OCI-LY1 (cell line): ENCODE measurements around the gene GABRA5.

Experiments
- H2AFZ ChIP-seq: fragments of 200-600 bp; sonication (generic), shearing (Covaris generic); 2 replicates; pipeline ENCODE4 v1.6.0; 2014; ENCODE audit warnings: antibody characterized with exemption, mild to moderate bottlenecking, low read length
- H3F3A ChIP-seq: fragments of 200-600 bp; sonication (generic), shearing (Covaris generic); 2 replicates; pipeline ENCODE4 v1.6.0; 2014; ENCODE audit warnings: mild to moderate bottlenecking, antibody characterized with exemption, low read length, moderate library complexity; ENCODE audit not compliant: insufficient read depth
- H3K27ac ChIP-seq: fragments of 200-600 bp; sonication (generic); 2 replicates; pipeline ENCODE4 v1.5.1; 2014; ENCODE audit warnings: low read length, mixed run types, mild to moderate bottlenecking, low read depth; ENCODE audit not compliant: poor library complexity, severe bottlenecking
- H3K27me3 ChIP-seq: fragments of 200-600 bp; sonication (generic); 2 replicates; pipeline ENCODE4 v1.6.0; 2014; ENCODE audit warnings: antibody characterized with exemption, mild to moderate bottlenecking, low read length, moderate library complexity; ENCODE audit not compliant: insufficient read depth
- H3K36me3 ChIP-seq: fragments of 200-600 bp; sonication (generic); 2 replicates; pipeline ENCODE4 v1.6.1; 2014; ENCODE audit warnings: mild to moderate bottlenecking, antibody characterized with exemption, low read length, moderate library complexity, mixed read lengths; ENCODE audit not compliant: insufficient read depth
- H3K4me1 ChIP-seq: fragments of 200-600 bp; sonication (generic); 2 replicates; pipeline ENCODE4 v1.5.1; 2014; ENCODE audit warnings: mild to moderate bottlenecking, low read length, moderate library complexity; ENCODE audit not compliant: insufficient read depth, severe bottlenecking
- H3K4me2 ChIP-seq: fragments of 200-600 bp; sonication (generic), shearing (Covaris generic); 2 replicates; pipeline ENCODE4 v1.6.1; 2014; ENCODE audit warnings: low read length
- H3K4me3 ChIP-seq: fragments of 200-600 bp; sonication (generic); 2 replicates; pipeline ENCODE4 v1.5.1; 2014; ENCODE audit warnings: low read length, low read depth, mild to moderate bottlenecking, mixed read lengths; ENCODE audit not compliant: poor library complexity, severe bottlenecking
- H3K79me2 ChIP-seq: fragments of 200-600 bp; shearing (Covaris generic); 2 replicates; pipeline ENCODE4 v1.6.1; 2016; ENCODE audit warnings: mixed run types, low read length, mixed read lengths; ENCODE audit not compliant: insufficient read depth
- H3K9ac ChIP-seq: fragments of 200-600 bp; sonication (generic), shearing (Covaris generic); 2 replicates; pipeline ENCODE4 v1.6.1; 2014; ENCODE audit warnings: mild to moderate bottlenecking, low read length, mixed read lengths
- H3K9me2 ChIP-seq: fragments of 200-600 bp; sonication (generic), shearing (Covaris generic); 2 replicates; pipeline ENCODE4 v1.6.1; 2014; ENCODE audit warnings: low read depth, mild to moderate bottlenecking, low read length, mixed read lengths
- H3K9me3 ChIP-seq: fragments of 200-600 bp; shearing (Covaris generic); 2 replicates; pipeline ENCODE4 v1.6.1; 2014; ENCODE audit warnings: low read length, mixed read lengths
- H4K20me1 ChIP-seq: fragments of 200-600 bp; sonication (generic), shearing (Covaris generic); 2 replicates; pipeline ENCODE4 v1.6.0; 2016; ENCODE audit warnings: mild to moderate bottlenecking, low read length; ENCODE audit not compliant: insufficient read depth
- EZH2 ChIP-seq: fragments of 200-600 bp; sonication (generic), shearing (Covaris generic); IDR thresholded peaks from 2 replicates; pipeline ENCODE4 v1.8.0; 2017; ENCODE audit warnings: borderline replicate concordance, mixed run types, mild to moderate bottlenecking, antibody characterized with exemption, low read length, moderate library complexity, mixed read lengths
- TF ChIP-seq, protein P1 (sequence below): fragments of 200-600 bp; sonication (generic), shearing (Covaris generic); IDR thresholded peaks from 2 replicates; pipeline ENCODE4 v1.5.1; 2017; ENCODE audit warnings: mild to moderate bottlenecking, antibody characterized with exemption, low read length, moderate library complexity, mixed read lengths

GABRA5 gene

GRCh38 chr15:26838742-26839460, 28.0 kb upstream of the GABRA5 start:
- Histone ChIP-seq H3K9ac (no peak overlapping the region), H3K9me2 (no peaks in the 10 kb centered on the region), H3K79me2 (no peaks in the 10 kb centered on the region), H3K27ac (no peak overlapping the region), H3K27me3 (no peaks in the 10 kb centered on the region), H3K4me2 (no peak overlapping the region), H3F3A (no peaks in the 10 kb centered on the region), H3K4me1 (no peaks in the 10 kb centered on the region), H3K9me3 (peaks cover 3% of the 10 kb centered on the region; the same call in 1 of the 2 replicates), H2AFZ (no peak overlapping the region), H4K20me1 (no peaks in the 10 kb centered on the region), H3K4me3 (no peak overlapping the region), H3K36me3 (no peaks in the 10 kb centered on the region)
- no peak for TF ChIP-seq EZH2
- TF ChIP-seq, protein P1, sequence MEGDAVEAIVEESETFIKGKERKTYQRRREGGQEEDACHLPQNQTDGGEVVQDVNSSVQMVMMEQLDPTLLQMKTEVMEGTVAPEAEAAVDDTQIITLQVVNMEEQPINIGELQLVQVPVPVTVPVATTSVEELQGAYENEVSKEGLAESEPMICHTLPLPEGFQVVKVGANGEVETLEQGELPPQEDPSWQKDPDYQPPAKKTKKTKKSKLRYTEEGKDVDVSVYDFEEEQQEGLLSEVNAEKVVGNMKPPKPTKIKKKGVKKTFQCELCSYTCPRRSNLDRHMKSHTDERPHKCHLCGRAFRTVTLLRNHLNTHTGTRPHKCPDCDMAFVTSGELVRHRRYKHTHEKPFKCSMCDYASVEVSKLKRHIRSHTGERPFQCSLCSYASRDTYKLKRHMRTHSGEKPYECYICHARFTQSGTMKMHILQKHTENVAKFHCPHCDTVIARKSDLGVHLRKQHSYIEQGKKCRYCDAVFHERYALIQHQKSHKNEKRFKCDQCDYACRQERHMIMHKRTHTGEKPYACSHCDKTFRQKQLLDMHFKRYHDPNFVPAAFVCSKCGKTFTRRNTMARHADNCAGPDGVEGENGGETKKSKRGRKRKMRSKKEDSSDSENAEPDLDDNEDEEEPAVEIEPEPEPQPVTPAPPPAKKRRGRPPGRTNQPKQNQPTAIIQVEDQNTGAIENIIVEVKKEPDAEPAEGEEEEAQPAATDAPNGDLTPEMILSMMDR = peak; percentile 75

DNA sequence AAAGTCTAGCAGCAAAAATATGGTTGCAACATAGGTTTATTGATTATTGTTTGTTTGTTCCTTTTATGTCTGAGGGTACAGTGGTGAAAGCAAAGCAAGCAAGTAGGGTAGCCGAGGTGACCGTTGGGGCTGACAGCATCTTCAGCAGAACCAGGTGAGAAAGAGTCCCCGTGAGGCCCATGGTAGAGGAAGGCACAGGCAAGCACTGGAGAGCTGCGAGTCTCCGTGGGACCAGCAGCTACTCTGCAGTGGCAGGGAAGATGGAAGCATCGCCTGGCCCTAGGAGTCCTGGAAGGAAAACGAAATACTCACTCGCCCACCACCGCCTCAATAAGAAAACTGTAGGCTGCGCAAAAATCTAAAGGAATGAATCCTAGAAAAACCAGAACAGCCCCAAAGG, 25.3 kb upstream of the GABRA5 start:
- Histone ChIP-seq H3K9me2 (no peaks in the 10 kb centered on the region), H3K9ac (no peak overlapping the region), H3K9me3 (peaks cover 3% of the 10 kb centered on the region; the same call in 1 of the 2 replicates), H3K36me3 (no peaks in the 10 kb centered on the region), H3K4me2 (no peak overlapping the region), H4K20me1 (no peaks in the 10 kb centered on the region), H3K4me3 (no peak overlapping the region), H3K27ac (no peak overlapping the region), H2AFZ (no peak overlapping the region), H3F3A (no peaks in the 10 kb centered on the region), H3K27me3 (no peaks in the 10 kb centered on the region), H3K79me2 (no peaks in the 10 kb centered on the region), H3K4me1 (no peaks in the 10 kb centered on the region)
- no peak for TF ChIP-seq EZH2

DNA sequence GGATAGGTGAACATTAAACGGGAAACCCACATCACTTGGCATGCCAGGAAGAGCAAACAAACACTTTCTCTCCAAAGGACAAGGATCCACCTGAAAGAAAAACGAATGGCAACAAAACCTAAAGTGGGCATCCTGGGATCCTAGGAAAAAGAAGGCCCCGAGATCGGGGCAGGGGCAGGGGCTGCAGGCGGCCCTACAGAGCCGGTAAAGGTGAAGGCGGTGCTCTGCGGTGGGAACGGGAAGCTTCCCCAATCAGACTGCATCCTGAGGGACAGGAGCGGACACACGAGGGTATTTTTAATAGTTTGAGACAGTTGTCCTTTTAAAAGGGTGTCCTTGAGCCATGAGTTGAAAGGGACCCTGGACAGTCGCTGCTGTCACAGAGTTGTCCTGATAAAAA, 24.9 kb upstream of the GABRA5 start:
- no peaks in the 10 kb centered on the region for H3K79me2 ChIP-seq
- TF ChIP-seq, protein P1 = no peak
- no peak for TF ChIP-seq EZH2
- H3K9me3 ChIP-seq = no peaks in the 10 kb centered on the region

DNA sequence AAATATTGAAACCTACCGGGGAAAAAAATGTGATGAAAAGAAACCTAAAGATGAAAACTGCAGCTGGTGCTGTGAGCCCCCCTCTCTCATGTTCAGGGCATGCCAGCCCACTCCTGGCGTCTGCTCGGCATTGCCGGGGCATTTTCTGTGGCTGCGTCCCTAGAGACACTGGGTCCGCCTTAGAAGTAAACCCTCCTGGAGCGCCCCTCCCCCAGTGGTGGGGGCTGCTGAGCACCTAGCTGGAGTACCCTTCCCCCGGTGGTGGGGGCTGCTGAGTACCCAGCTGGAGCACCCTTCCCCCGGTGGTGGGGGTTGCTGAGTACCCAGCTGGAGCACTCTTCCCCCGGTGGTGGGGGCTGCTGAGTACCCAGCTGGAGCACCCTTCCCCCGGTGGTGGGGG, 24.5 kb upstream of the GABRA5 start:
- H3K36me3 ChIP-seq = no peaks in the 10 kb centered on the region
- H3K9me2 ChIP-seq = no peaks in the 10 kb centered on the region
- no peak overlapping the region for H3K27ac ChIP-seq
- H3F3A ChIP-seq = no peaks in the 10 kb centered on the region
- no peaks in the 10 kb centered on the region for H4K20me1 ChIP-seq
- no peak overlapping the region for H2AFZ ChIP-seq
- TF ChIP-seq, protein P1 = no peak
- TF ChIP-seq EZH2 = no peak
- H3K9ac ChIP-seq = no peak overlapping the region
- H3K4me3 ChIP-seq = no peak overlapping the region
- no peaks in the 10 kb centered on the region for H3K4me1 ChIP-seq
- no peaks in the 10 kb centered on the region for H3K79me2 ChIP-seq
- H3K9me3 ChIP-seq = no peaks in the 10 kb centered on the region
- no peaks in the 10 kb centered on the region for H3K27me3 ChIP-seq
- no peak overlapping the region for H3K4me2 ChIP-seq

More for the DNA sequence above, 24.9 kb upstream of the GABRA5 start:
- Histone ChIP-seq H3K27ac (no peak overlapping the region), H3K4me2 (no peak overlapping the region), H3K9me2 (no peaks in the 10 kb centered on the region), H2AFZ (no peak overlapping the region), H3K36me3 (no peaks in the 10 kb centered on the region), H3K9ac (no peak overlapping the region), H3K4me1 (no peaks in the 10 kb centered on the region), H3K27me3 (no peaks in the 10 kb centered on the region), H3F3A (no peaks in the 10 kb centered on the region), H3K4me3 (no peak overlapping the region), H4K20me1 (no peaks in the 10 kb centered on the region)
